Activated CD8-positive, alpha-beta memory T cell treated with anti-CD3 and anti-CD28 coated beads, Interleukin-2, amount 50 U/mL, for 24 hours (primary cell): ENCODE measurements around the gene ERRFI1.

Experiments used
- DNase-seq: peaks from one replicate; pipeline ENCODE4 v3.0.0-alpha.2; 2020; ENCODE audit errors: extremely low read depth

ERRFI1 gene

DNA sequence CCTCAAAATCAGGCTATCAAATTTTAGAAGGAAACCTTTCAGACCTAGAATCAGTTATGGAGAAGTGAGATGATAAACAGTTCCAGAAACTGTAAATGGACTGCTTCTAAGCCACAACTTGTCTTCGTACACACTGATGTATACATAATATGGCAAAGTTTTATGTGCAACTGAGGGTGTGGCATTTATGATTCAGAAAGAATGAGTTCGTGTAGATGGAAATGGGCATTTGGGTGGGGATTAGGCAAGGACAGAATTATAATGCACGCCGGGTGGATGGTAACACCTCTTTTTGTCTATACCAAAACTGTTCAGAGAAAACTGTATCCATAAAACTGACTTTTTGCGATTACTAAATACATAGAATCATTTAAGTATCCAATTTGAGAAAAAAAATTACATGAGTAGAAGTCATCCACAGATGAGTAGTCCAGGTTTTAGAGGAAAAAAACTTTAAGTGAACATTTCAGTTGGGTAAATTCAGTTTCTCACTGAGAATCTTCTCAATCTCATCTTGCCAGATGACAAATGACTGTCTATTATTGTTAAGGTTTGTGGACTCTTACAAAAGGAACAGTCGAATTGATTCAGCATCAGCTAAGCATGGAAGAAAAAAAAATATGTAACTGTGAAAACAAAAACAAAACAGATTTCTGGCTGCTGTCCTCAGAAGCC is 22.5 kb downstream of the ERRFI1 start:
- no peak for DNase-seq

DNA sequence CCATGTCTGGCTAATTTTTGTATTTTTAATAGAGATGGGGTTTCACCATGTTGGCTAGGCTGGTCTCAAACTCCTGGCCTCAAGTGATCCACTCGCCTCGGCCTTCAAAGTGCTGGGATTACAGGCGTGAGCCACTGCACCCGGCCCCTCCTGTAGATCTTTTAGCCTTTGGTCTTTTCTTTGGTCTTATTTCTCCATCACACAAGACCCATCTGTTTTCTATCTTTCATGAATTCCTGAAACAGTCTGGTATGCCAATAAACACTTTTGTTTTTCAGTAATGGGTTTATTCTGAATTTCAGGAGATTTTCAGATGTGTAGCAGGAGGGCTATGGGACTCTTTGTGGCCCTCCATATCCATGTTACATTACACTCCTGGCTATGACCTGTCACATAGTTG is 23.2 kb downstream of the ERRFI1 start:
- no peak for DNase-seq

DNA sequence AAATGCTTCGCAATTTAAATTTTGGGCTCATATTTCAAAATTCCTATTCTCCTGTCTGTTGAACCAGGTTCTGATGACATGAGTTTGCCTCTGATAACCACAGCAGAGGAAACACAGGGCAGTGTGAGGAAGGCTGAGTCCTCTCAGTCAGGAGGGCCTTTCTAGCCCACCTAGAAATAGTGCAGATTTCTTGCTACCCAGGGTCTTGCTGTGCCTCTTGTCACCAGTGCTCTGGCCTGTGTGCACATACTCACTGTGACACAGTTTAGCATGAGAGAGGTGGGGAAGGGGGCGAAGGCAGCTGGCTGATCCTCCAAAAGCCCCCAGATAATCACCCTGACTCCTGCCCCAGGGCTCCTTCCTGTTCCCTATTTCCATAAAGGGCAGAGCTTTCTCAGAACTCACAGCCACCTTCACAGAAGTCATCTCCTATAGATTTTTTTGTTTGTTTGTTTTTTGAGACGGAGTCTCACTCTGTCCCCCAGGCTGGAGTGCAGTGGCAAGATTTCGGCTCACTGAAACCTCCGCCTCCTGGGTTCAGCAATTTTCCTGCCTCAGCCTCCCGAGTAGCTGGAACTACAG is 23.7 kb downstream of the ERRFI1 start:
- no peak for DNase-seq

DNA sequence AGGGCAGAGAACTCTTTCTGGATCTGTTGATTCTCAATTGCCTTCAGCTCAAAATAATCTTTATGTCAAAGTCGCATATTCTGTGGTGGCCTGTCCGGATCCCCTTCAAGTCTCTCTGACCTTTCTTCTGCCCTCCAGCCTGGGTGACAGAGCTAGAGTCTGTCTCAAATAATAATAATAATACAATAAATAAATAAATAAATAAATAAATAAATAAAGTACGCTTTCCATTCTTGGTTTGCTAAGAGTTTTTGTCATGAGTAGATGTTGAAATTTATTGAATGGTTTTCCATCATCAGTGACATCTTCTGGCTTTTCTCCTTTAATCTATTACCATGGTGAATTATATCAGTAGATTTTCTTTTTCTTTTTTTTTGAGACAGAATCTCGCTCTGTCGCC is 30.7 kb downstream of the ERRFI1 start:
- DNase-seq = no peak

DNA sequence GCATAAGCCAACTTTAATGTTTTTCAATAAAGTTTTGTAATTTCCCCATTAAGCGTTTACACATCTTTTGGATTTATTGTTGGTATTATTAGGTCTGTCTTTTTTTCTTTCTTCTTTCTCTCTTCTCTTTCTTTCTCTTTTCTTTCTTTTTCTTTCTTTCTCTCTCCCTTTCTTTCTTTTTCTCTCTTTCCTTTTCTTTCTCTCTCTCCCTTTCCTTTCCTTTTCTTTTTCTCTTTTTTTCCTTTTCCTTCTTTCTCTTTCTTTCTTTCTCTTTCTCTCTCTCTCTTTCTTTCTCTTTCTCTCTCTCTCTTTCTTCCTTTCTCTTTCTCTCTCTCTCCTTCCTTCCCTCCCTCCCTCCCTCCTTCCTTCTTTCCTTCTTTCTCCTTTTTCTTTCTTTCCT is 31.3 kb downstream of the ERRFI1 start:
- DNase-seq = no peak

DNA sequence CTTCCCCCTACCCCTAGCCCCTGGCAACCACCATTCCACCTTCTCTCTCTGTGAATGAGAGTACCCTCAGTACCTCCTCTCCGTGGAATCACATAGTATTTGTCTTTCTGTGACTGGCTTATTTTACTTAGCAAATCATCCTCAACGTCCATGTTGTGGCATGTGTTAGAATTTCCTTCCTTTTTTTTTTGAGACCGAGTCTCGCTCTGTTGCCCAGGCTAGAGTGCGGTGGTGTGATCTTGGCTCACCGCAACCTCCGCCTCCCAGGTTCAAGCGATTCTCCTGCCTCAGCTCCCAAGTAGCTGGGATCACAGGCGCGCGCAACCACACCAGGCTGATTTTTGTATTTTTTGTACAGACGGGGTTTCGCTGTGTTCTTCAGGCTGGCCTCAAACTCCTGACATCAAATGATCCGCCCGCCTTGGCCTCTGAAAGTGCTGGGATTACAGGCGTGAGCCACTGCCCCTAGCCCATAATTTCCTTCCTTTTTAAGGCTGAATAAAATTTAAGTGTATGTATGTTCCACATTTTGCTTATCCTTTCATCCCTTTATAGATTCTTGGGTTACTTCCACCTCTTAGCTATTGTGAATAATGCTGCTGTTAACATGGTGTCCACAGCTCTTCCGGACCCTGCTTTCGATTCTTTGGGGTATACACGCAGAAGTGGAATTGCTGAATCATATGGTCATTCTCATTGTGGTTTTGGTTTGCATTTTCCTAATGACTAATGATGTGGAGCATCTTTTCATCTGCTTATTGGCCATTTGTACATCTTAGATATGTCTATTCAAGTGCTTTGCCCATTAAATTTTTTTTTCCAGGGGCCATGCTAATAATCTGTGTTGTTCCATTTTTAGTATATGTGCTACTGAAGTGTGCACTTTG is 32.3 kb downstream of the ERRFI1 start:
- no peak for DNase-seq

DNA sequence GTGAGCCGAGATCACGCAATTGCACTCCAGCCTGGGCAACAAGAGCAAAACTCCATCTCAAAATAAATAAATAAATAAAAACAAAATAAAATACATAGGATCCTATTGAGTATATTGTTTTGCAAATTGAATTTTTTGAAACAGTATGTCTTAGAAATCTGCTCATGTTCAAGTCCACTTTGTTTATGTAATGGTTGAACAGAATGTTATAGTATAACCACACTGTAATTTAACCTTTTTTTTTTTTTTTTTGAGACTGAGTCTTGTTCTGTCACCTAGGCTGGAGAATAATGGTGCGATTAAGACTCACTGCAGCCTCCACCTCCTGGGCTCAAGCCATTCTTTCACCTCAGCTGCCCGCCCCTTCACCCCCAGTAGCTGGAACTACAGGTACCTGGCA is 33.2 kb downstream of the ERRFI1 start:
- DNase-seq = no peak

DNA sequence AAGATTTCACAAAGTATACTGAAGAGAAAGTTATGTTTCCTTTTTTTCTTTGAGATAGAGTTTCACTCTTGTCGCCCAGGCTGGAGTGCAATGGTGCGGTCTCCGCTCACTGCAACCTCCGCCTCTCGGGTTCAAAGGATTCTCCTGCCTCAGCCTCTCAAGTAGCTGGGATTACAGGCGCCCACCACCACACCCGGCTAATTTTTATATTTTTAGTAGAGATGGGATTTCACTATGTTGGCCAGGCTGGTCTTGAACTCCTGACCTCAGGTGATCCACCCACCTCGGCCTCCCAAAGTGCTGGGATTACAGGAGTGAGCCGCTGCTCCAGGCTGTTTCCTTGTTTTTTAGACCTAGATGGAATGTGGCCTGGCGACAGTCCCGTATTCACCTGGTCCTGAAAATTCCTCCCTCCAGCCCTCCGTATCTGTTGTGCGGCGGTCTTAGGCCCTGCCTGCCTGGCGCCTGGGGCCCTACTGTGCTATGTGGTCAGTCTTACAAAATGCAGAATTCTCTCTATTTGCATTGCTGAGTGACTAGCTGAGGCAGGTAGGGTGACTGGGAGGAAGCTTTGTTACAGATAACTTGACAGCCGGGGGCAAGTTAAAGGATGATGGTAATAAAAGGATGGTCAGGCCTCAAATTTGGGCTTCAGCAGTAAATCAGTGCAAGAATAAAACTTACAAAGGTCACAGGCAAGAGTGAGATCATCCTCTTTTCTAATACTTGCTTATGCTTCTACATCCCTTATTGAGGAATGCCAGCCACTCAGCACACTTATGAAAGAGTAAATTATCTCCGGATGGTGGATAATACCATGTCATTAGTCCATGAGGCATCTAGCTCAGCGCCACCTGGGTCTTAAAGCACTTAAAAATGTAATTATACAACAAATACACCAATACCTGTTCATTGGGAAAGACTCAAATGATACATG is 34.3 kb downstream of the ERRFI1 start:
- DNase-seq = no peak

DNA sequence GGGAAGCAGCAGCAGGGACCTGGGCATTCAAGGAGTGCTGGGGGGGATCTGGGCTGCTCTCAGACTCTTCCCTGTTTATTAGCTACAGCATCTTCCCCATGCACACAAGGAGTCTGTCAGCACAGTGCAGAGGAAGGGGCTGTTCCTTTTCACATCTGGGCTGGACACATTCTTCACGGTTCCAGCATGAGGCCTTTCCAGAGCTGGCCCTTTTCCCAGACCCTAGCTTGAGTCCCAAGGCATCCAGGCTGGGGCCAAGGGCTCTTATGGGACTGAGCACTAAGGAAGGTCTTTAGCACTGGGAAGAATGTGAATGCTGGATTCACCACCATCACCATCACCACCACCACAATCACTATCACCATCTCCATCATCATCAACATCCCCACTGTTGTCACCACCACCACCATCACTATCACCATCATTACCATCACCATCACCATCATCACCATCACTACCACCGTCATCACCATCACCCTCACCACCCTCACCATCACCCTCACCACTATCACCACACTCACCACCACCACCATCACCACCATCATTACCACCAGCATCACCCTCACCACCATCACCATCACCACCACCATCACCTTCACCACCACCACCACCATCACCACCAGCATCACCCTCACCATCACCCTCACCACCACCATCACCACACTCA is 36.2 kb downstream of the ERRFI1 start:
- no peak for DNase-seq

DNA sequence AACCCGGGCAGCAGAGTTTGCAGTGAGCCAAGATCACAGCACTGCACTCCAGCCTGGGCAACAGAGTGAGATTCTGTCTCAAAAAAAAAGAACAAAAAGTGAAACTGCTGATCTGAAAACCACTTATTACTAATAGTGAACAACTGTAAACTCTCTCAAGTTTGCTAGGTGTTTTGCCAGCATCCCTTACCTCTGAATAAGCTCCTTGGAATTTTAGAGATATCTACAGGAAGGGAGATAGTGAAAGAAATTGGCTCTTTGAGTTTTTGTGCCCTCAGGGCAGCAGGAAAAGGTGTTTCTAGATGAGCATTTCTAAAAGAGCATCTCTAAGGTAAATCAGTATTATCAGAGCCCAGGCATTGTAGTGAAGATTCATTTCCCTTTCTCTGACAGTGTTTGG is 37.5 kb downstream of the ERRFI1 start:
- no peak for DNase-seq

DNA sequence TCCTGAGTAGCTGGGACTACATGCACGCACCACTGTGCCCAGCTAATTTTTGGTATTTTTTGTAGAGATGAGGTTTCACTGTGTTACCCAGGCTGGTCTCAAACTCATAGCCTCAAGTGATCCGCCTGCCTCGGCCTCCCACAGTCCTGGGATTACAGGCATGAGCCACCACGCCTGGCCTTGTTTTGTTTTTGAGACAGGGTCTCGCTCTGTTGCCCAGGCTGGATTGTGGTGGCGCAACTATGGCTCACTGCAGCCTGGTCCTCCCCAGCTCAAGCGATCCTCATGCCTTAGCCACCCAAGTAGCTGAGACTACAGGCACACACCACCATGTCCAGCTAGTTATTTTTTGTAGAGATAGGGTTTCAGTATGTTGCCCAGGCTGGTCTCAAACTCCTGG is 38.6 kb downstream of the ERRFI1 start:
- no peak for DNase-seq

DNA sequence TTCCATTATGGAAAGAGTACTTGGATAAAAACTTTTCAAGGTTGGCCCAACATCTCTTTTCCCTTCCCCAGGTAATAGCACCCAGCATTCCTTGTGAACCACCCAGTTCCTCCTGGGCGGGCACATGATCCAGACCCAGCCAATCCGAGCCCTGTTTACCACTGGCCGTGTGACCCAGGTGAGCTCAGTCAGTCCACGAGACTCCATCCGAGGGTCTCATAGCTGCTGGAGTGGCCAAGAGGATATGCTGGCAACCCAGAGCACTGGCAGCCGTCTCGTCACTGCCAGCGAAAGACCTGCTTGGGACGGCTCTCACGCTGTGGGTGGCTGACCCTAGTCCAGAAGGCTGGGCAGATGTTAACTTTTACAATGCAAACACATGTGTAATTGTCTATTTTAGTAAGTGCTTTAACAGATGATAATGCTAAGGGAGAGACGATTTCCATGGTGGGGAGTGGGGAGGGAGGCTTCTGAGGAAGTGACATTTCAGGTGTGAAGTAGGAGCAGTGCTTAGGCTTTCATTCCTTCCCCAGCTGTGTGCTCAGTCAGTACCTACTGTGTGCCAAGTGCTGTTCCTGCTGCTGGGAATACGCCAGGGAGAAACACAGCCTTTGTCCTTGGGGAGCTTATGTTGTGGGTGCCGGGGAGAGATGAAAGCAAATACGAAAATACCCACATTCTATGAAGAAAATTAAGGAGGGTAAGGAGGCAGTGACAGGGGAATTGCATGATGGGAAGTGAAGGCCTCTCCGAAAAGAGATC is 40.1 kb downstream of the ERRFI1 start:
- no peak for DNase-seq

DNA sequence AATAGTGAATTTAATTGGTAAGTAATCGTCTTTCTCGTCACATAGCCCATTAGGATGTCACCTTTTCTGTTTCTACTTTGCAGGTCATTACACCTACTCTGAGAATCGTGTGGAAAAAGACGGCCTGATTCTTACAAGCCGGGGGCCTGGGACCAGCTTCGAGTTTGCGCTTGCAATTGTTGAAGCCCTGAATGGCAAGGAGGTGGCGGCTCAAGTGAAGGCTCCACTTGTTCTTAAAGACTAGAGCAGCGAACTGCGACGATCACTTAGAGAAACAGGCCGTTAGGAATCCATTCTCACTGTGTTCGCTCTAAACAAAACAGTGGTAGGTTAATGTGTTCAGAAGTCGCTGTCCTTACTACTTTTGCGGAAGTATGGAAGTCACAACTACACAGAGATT is 41.3 kb downstream of the ERRFI1 start:
- DNase-seq = no peak

DNA sequence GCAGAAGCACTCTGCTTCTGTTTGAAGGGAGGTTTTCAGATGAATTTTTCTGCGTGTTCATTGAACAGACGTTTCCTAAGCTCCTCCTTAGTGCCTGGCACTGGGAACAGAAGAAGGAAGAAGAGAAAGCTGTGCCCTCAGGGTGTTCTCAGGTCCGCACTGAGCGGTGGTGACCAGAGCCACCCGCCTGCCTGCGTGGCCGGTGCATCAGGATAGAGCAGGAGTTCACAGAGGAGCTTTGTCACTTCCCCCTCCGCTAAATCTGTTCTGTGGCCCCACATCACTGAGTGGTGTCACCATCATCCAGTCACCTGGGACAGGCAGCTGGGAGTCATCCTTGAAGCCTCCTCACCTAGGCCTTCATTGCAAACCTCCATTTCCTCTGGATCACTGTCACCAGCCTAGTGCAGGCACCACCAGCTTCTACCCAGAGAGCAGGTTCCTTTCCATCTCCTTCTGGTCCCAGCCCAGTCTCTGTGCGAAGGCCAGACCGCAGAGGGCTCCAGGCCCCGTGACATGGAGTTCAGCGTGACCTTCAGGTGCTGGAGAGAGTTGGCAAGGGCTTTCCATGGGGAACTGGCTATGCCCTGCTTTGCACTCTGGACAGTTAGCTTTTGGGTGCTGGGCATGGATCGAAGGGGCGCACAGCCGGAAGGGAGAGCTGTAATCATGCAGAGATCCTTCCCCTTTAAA is 42.9 kb downstream of the ERRFI1 start:
- no peak for DNase-seq

DNA sequence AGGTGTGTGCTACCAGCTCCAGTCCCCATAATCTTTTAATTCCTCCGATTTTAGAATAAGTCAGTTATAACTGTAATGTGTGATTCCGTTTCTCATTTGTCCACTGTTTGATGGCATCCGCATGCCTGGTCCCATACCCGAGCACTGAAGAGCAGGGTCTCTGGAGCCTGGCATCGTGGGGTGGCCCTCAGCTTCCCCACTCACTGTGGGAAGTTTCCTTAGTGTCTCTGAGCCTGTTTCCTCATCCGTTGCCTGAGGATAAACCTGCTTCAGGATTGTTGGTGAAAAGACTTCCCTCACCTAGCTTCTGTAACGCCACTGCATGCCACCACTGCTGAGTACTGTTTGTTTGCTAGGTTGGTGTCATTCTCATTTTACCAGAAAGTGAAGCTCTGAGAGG is 45.1 kb downstream of the ERRFI1 start:
- no peak for DNase-seq

DNA sequence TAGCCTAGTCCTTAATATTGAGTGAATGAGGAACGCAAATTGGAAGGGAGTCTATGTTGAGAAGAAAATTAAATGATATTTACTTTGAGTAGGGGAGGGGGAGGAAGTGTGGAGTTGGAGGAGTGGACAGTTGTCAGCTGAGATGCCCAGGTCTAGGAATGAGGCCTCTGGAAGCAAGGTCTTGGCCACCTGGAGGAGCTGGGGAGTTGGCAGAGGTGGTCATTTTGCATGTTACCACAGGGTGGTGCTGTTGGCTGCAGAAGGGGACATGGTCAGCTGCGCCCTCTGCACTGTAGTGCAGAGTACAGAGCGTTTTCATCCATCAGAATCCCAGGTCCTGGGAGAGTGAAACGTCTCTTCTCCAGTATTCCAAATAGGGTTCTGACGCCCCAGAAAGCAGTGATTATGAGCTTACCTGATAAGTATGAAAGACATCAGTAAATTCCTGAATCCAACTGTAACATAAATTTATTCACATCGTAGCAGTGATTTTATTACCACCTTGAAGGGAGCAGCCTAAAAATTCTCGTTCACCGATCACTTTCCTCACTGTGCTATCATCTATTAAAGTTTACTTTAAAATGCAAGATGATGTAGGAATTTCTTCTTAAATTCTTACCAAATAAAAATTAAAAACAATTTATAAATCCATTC is 50.8 kb downstream of the ERRFI1 start:
- DNase-seq = no peak

DNA sequence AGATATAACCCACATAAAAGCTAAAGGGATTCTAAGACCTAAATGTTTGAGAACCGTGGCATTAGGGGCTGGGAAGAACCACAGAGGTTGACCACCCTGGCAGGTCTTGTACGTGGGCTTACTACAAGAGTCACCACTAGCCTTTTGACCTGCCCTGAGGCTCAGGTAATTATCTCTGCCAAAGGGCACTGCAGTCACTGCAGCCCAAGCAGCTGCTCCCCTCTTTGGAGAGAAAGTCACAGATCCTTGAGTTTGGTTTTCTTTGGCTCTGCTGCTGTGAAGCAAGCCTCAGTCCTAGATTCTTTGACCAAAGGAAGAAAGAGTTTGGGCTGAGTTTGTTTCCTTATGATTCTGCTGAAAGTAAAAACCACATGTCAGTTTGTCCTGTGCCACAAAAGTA is 53.0 kb downstream of the ERRFI1 start:
- no peak for DNase-seq

DNA sequence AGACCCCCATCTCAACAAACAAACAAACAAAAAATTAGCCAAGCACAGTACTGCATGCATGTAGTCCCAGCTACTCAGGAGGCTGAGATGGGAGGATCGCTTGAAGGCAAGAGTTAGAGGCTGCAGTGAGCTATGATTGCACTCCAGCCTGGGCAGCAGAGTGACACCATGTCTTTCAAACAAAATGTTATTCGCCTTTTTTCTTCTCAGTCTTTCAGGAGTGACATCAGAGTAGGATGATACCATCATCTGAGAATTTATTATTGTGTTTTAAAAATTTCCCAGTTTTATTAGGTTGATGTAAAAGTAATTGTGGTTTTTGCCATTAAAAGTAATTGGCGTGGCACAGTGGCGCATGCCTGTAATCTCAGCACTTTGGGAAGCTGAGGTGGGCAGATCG is 53.8 kb downstream of the ERRFI1 start:
- DNase-seq = no peak

DNA sequence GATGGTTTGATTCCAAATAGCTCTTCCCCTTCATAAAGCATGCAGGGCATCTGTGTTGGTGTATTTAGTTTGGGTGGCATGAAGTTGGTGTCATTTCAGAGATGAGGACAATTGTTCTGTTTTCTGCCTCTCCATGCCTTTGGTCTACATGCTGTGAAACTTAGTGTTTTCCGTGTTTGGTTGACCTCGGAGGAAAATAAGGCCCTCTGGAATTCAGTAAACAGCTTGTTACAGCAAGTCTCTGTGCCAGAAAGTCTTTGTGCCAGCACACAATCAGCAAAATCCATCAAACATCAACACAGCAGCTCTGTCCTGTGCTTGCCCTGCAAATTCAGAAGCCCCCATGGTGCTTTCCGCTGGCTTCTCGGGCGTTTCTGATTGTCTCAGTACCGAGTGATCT is 55.1 kb downstream of the ERRFI1 start:
- DNase-seq = no peak

DNA sequence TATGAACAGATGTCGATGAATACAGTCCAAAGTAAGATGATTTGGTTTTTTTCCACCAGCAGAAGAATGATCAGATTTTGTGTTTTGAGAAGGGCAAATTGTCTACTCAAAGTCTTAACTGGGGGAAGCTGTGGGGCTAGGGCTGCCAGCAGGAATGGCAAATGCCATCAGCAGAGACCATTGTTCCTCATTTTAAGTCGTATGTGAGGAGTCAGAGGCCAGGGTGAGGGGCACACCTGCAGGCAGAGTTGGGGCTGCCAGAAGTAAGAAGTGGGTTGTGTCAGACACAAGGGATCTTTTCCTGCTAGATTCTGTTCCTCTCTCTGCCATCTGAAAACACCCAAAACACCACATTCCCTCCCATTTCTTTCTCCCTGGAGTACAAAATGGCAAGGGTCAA is 55.9 kb downstream of the ERRFI1 start:
- no peak for DNase-seq
